Measurements from ENCODE around the gene MCAT.

DNA sequence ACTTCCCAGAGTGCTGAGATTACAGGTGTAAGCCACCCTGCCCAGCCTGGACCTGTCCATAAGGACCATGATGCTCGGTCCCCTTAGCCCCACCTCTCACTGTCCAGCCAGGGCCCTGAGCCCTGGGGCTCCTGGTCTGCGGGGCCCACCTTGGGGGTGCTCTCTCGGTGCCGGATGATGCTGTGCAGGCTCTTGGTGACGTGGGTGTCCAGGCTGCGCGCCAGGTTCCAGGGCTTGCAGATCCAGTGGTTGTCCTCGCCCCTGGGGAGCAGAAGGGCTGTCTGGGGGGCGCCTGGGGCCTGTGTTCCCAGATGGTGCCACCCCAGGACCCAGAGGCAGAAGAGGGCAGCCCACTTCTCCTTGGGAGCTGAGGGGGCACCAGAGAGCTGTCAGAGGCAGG lies 30.4 kb upstream of the MCAT start:
- TF ChIP-seq CTCF (conservative IDR thresholded peaks at IDR 0.05; ENCODE audit: low read depth, low read length), result no peak
- TF ChIP-seq SMC3 (IDR thresholded peaks at IDR 0.05; ENCODE audit: low read depth, low read length), result no peak
- TF ChIP-seq CEBPB (IDR thresholded peaks at IDR 0.05; ENCODE audit: low read depth, low read length), result no peak
- no peak for TF ChIP-seq FOS (IDR thresholded peaks at IDR 0.05; ENCODE audit: low read depth, low read length)
- no peak for TF ChIP-seq RFX5 (IDR thresholded peaks at IDR 0.05; ENCODE audit: low read depth, low read length)
- TF ChIP-seq POLR2A (IDR thresholded peaks at IDR 0.05; ENCODE audit: low read depth, low read length), result no peak
- no peak for TF ChIP-seq USF2 (IDR thresholded peaks at IDR 0.05; ENCODE audit: low read depth, low read length)
- TF ChIP-seq RAD21 (IDR thresholded peaks at IDR 0.05; ENCODE audit: low read length), result no peak
- TF ChIP-seq ELK1 (IDR thresholded peaks at IDR 0.05; ENCODE audit: borderline replicate concordance, low read depth, low read length), result no peak
- no peak for TF ChIP-seq CHD1 (IDR thresholded peaks at IDR 0.05; ENCODE audit: low read depth, low read length)
- TF ChIP-seq MXI1 (IDR thresholded peaks at IDR 0.05; ENCODE audit: borderline replicate concordance, low read depth, low read length), result no peak
- no peak for TF ChIP-seq BHLHE40 (IDR thresholded peaks at IDR 0.05; ENCODE audit: low read depth, low read length)
- no peak for TF ChIP-seq NFE2L2 (IDR thresholded peaks at IDR 0.05; ENCODE audit: low read depth, low read length)
- no peak for TF ChIP-seq MAZ (IDR thresholded peaks at IDR 0.05; ENCODE audit: borderline replicate concordance, low read depth, low read length)

All from IMR-90 (cell line).